ENCODE results near the gene DECR2. TPM values are rescaled to one million over a fixed set of nuclear protein-coding genes. Genes with fewer than 3 reads are reported as not detected.

Gene DECR2
- total and polyA plus RNA-seq, 9 of the 15 experiments (the other 6 are each of a cell fraction or from before 2014, with no cell fraction given), result 1.0 to 31.9 (median 10.3) TPM

DNA sequence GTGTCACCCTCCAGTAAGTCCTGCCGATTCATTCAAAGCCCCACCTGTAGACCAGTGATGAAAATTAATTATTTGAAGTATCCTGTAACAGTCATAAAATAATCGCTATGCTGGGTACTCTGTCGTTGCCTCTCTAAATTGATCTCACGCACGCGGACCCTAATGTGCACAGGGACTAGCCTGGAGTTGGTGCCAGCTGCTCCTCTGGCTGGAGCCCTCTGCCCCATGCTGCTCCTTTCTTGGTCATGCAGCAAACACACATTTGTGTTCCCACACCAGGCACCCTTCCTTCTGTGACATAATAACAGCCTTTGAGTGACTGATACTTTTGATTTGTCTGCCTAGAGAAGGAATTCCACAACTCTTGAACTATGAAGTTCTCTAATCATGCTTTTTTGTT is 39.8 kb downstream of the DECR2 start:
- Histone ChIP-seq H3K27me3 (ENCODE audit: control insufficient read depth in 2 of 2, insufficient read depth in 2 of 2, low read length in 2 of 2) (no peaks in the 10 kb centered on the region), H3K9me1 (ENCODE audit: control insufficient read depth, insufficient read depth, low read length) (no peaks in the 10 kb centered on the region), H3K4me1 (replicated peaks in 1 of 2; ENCODE audit: control insufficient read depth in 2 of 2, insufficient read depth in 2 of 2, low read length in 2 of 2) (peaks cover 0 to 2% of the 10 kb centered on the region in 2 experiments; a peak in 1 of 5 replicates), H3K36me3 (ENCODE audit: control insufficient read depth, insufficient read depth, low read length) (no peaks in the 10 kb centered on the region), H2AFZ (ENCODE audit: low read depth, low read length) (no peak overlapping the region), H4K20me1 (replicated peaks; ENCODE audit: control insufficient read depth, insufficient read depth, low read length) (no peaks in the 10 kb centered on the region), H3K27ac (ENCODE audit: extremely low read depth, low read depth, low read length) (no peak overlapping the region), H3K4me2 (ENCODE audit: insufficient read depth, low read length) (no peak overlapping the region), H3K9me3 (replicated peaks; ENCODE audit: control insufficient read depth, insufficient read depth, low read depth, low read length) (no peaks in the 10 kb centered on the region), H3K4me3 (no peak overlapping the region), H3K79me2 (ENCODE audit: control insufficient read depth, insufficient read depth, low read length) (peaks cover 2% of the 10 kb centered on the region; the same call in 1 of the 3 replicates), H3K9ac (ENCODE audit: insufficient read depth in 1 of 2, low read depth in 2 of 2, low read length in 2 of 2) (no peak overlapping the region)
- DNase-seq (ENCODE audit: extremely low read depth in 1 of 4, low spot score in 3 of 4), result no peak
- in situ Hi-C loops (cut with MboI), result no loop called here
- no peak for ATAC-seq
- no TSS peak for BruUV-seq (replicated peaks)
- intact Hi-C loops (cut with micrococcal nuclease), result no loop called here
- no peak for FAIRE-seq
- WGBS (ENCODE audit: insufficient coverage, low coverage, missing lambda C conversion rate), result 86% methylated on average over 6 of the region's 6 CpGs
- POLR2A ChIA-PET, result interaction anchor here (1.2 kb wide), 1 partner anchor 10 kb away, joined by 7 read pairs; no protein-coding TSS in a partner anchor
- CTCF ChIA-PET (ENCODE audit: low intra/inter-chr PET ratio), result no interaction called here
- TF ChIP-seq NFRKB (IDR thresholded peaks at IDR 0.05; ENCODE audit: low read depth), result no peak
- TF ChIP-seq LCOR (CRISPR knock-in tag; IDR thresholded peaks at IDR 0.05), result no peak
- TF ChIP-seq MCM3 (IDR thresholded peaks at IDR 0.05), result no peak
- no peak for TF ChIP-seq ZZZ3 (IDR thresholded peaks at IDR 0.05)
- TF ChIP-seq ERF (CRISPR knock-in tag; IDR thresholded peaks at IDR 0.05), result no peak
- TF ChIP-seq, protein P1, sequence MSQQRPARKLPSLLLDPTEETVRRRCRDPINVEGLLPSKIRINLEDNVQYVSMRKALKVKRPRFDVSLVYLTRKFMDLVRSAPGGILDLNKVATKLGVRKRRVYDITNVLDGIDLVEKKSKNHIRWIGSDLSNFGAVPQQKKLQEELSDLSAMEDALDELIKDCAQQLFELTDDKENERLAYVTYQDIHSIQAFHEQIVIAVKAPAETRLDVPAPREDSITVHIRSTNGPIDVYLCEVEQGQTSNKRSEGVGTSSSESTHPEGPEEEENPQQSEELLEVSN (IDR thresholded peaks at IDR 0.05; ENCODE audit: borderline replicate concordance in 1 of 2, extremely low read depth in 1 of 2, insufficient read depth in 1 of 2, insufficient read length in 1 of 2, low read depth in 1 of 2, low read length in 1 of 2, poor library complexity in 1 of 2, severe bottlenecking in 1 of 2), result no peak
- TF ChIP-seq SPI1 (IDR thresholded peaks at IDR 0.05; ENCODE audit: borderline replicate concordance, low read depth, low read length), result no peak
- TF ChIP-seq ZKSCAN3 (CRISPR knock-in tag; IDR thresholded peaks at IDR 0.05), result no peak
- TF ChIP-seq HEY1 (CRISPR knock-in tag; IDR thresholded peaks at IDR 0.05; ENCODE audit: borderline replicate concordance), result no peak
- TF ChIP-seq RHOXF2B (CRISPR knock-in tag; conservative IDR thresholded peaks at IDR 0.05), result no peak
- no peak for TF ChIP-seq DMBX1 (CRISPR knock-in tag; IDR thresholded peaks at IDR 0.05; ENCODE audit: borderline replicate concordance)
- TF ChIP-seq ZNF780A (CRISPR knock-in tag; IDR thresholded peaks at IDR 0.05), result no peak

All from K562 (cell line).